Gastrocnemius medialis (tissue), 4 donors: ENCODE data around the gene SEC14L1. TPM values are rescaled to one million over a fixed set of nuclear protein-coding genes. Genes with fewer than 3 reads are reported as not detected.
"Not testable (repeated sequence)": the region's sequence is repeated elsewhere in the genome, so short reads cannot be mapped to it uniquely, and the experiment has no call there.

Source experiments
- ATAC-seq, 2 donors: fragments of 150-250 bp; one replicate each; pipeline ENCODE4 v1.9.1; 2016
- DNase-seq, 2 donors: peaks; one replicate each; pipeline ENCODE4 v3.0.0-alpha.2; 2019
- H3K27ac ChIP-seq, 4 donors: fragments of 200-600 bp; sonication (generic); 1 replicate in 1 of 4; 2 replicates in 3 of 4; pipeline ENCODE4 v1.5.1; 2016 to 2018; ENCODE audit warnings: mild to moderate bottlenecking in 2 of 4, moderate library complexity in 1 of 4
- H3K27me3 ChIP-seq, 3 donors: fragments of 200-600 bp; sonication (generic) in 2 of 3; 1 replicate in 1 of 3; 2 replicates in 2 of 3; pipeline versions ENCODE4 v1.5.1 to v1.6.0; 2016 to 2019; ENCODE audit warnings: mild to moderate bottlenecking in 1 of 3, moderate library complexity in 1 of 3
- H3K36me3 ChIP-seq, 2 donors: fragments of 200-600 bp; sonication (generic) in 1 of 2; one replicate each; pipeline ENCODE4 v1.5.1; 2017 to 2018
- H3K4me1 ChIP-seq, 2 donors: fragments of 200-600 bp; sonication (generic) in 1 of 2; one replicate each; pipeline ENCODE4 v1.5.1; 2016 to 2017; ENCODE audit warnings: mild to moderate bottlenecking in 2 of 2
- H3K4me3 ChIP-seq, 4 donors: fragments of 200-600 bp; sonication (generic) in 3 of 4; 1 replicate in 1 of 4; 2 replicates in 3 of 4; pipeline ENCODE4 v1.5.1; 2016 to 2019; ENCODE audit warnings: mild to moderate bottlenecking in 2 of 4
- H3K9me3 ChIP-seq, 3 donors: fragments of 200-600 bp; sonication (generic) in 2 of 3; 1 replicate in 1 of 3; 2 replicates in 2 of 3; pipeline ENCODE4 v1.5.1; 2016 to 2019
- POLR2A ChIP-seq, 2 donors: fragments of 450-650 bp; IDR thresholded peaks; one replicate each; pipeline ENCODE4 v1.6.1; 2017; ENCODE audit warnings: antibody characterized with exemption in 2 of 2, mild to moderate bottlenecking in 2 of 2, moderate library complexity in 2 of 2
- in situ Hi-C, 4 donors: fragments of 200-750 bp; cut with MboI; loops; one replicate each; pipeline versions ENCODE4 v1.15.0 to v1.8.0; 2017; ENCODE audit warnings: low sequenced_read_pairs in 4 of 4
- intact Hi-C: fragments of 100-400 bp; cut with DNase I; formaldehyde crosslinking; loops from one replicate; pipeline ENCODE4 v1.15.1; 2023; ENCODE audit warnings: low total_unique reads
- total RNA-seq, 4 donors: library from RNA; depleted of rRNA; stranded (reverse); fragments of >200 nt; gene quantifications; one replicate each; pipeline versions ENCODE4 v1.1.0 to v1.2.3, GENCODE V29; 2016
- TF ChIP-seq, protein P1 (sequence below), 5 experiments: fragments of 450-650 bp in 3 of 5; fragments of 200-600 bp in 2 of 5; sonication (generic) in 2 of 5; IDR thresholded peaks in 4 of 5; conservative IDR thresholded peaks in 1 of 5; 1 replicate in 4 of 5; 2 replicates in 1 of 5; pipeline ENCODE4 v1.5.1; 2016 to 2019; ENCODE audit warnings: antibody characterized with exemption in 5 of 5, mild to moderate bottlenecking in 3 of 5, moderate library complexity in 3 of 5

Gene SEC14L1
- total RNA-seq, 4 donors from 2014 or later, result 55.0 to 94.1 (median 73.7) TPM

DNA sequence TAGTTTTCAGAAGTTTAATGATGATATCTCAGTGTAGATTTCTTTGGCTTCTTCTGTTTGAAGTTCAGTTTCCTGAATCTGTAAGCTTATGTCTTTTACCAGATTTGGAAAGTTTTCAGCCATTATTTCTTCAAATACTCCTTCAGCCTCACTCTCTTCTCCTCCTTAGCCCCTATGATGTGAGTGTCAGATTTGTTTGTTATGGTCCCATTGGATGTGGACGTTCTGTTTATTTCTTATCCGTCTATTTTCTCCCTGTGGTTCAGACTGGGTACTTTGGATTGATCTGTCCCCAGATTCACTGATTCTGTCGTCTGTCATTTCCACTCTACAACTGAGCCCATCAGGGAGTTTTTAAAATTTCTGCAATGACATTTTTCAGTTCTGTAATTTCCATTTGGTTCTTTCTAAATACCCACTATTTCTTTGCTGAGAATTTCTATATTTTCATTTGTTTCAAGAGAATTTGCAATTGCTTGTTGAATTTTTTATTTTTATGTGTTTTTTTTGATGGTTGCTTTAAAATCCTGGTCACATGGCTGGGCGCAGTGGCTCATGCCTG lies 110.9 kb downstream of the SEC14L1 start:
- Histone ChIP-seq H3K36me3 (no peaks in the 10 kb centered on the region), H3K27me3 (no peaks in the 10 kb centered on the region), H3K9me3 (no peaks in the 10 kb centered on the region), H3K4me3 (no peak overlapping the region), H3K4me1 (peaks cover 1 to 7% of the 10 kb centered on the region in 2 donors), H3K27ac (no peak overlapping the region)
- intact Hi-C loops, result no loop called here
- TF ChIP-seq, protein P1, sequence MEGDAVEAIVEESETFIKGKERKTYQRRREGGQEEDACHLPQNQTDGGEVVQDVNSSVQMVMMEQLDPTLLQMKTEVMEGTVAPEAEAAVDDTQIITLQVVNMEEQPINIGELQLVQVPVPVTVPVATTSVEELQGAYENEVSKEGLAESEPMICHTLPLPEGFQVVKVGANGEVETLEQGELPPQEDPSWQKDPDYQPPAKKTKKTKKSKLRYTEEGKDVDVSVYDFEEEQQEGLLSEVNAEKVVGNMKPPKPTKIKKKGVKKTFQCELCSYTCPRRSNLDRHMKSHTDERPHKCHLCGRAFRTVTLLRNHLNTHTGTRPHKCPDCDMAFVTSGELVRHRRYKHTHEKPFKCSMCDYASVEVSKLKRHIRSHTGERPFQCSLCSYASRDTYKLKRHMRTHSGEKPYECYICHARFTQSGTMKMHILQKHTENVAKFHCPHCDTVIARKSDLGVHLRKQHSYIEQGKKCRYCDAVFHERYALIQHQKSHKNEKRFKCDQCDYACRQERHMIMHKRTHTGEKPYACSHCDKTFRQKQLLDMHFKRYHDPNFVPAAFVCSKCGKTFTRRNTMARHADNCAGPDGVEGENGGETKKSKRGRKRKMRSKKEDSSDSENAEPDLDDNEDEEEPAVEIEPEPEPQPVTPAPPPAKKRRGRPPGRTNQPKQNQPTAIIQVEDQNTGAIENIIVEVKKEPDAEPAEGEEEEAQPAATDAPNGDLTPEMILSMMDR (IDR thresholded peaks at IDR 0.05 in 4 of 5, conservative IDR thresholded peaks at IDR 0.05 in 1 of 5), result no peak
- no peak for TF ChIP-seq POLR2A (IDR thresholded peaks at IDR 0.05)
- in situ Hi-C loops, result loop anchor here in 2 of 4 donors (5.0 to 25.0 kb wide), 2 partner anchors 164 to 389 kb away; partner anchors contain the start of gene MGAT5B (in 2 of the 2)
- DNase-seq (no peak), ATAC-seq (no peak)

DNA sequence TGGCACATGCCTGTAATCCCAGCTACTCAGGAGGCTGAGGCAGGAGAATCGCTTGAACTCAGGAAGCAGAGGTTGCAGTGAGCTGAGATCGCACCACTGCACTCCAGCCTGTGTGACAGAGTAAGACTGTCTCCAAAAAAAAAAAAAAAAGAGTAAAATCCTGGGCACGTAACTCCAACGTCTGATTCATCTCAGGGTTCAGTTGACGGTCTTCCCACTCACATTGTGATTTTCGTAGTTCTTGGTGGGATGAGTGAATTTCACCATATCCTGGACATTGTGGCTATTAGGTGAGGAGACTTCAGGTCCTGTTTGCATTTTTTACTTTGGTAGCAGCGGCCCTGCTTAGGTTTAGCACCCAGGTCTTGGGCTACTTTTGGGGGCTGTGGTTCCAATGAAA lies 111.5 kb downstream of the SEC14L1 start:
- in situ Hi-C loops, result loop anchor here in 2 of 4 donors (5.0 to 25.0 kb wide), 2 partner anchors 165 to 390 kb away; partner anchors contain the start of gene MGAT5B (in 2 of the 2)
- H3K4me3 ChIP-seq, intact Hi-C loops, H3K4me1 ChIP-seq, H3K9me3 ChIP-seq, ATAC-seq, H3K27me3 ChIP-seq, H3K36me3 ChIP-seq, H3K27ac ChIP-seq, DNase-seq: not testable (repeated sequence)

DNA sequence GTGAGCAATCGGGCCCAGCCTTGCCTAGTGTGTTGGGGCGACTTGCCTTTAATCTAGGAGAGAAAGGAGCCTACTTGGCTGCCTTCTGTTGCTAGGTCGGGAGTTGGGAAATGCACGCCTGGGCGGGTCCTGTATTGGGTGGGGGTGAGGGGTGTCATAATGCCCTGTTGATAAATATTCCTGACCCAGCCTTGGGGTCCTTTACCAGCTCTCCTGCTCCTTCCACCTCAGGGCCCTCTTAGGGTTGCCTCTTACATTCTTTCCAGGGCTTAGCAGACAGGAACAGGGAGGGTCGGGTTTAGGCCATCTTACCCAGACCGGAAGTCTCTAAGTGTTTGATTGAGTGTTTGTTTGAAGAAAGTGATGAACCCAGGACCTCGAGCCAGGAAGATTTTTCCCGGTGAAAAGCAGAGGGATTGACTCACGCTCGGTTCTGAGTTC lies 112.9 kb downstream of the SEC14L1 start:
- DNase-seq (no peak), ATAC-seq (no peak)
- H3K27me3 ChIP-seq, result no peaks in the 10 kb centered on the region
- H3K36me3 ChIP-seq, result no peaks in the 10 kb centered on the region
- H3K9me3 ChIP-seq, result no peaks in the 10 kb centered on the region
- no peak overlapping the region for H3K4me3 ChIP-seq
- TF ChIP-seq, protein P1 (IDR thresholded peaks at IDR 0.05 in 4 of 5, conservative IDR thresholded peaks at IDR 0.05 in 1 of 5), result no peak
- no peak for TF ChIP-seq POLR2A (IDR thresholded peaks at IDR 0.05)
- in situ Hi-C loops (loop anchor here in 2 of 4 donors (5.0 to 25.0 kb wide), 2 partner anchors 166 to 391 kb away; partner anchors contain the start of gene MGAT5B (in 2 of the 2)), intact Hi-C loops (no loop called here)
- H3K27ac ChIP-seq, result no peak overlapping the region
- H3K4me1 ChIP-seq, result no peaks in the 10 kb centered on the region

DNA sequence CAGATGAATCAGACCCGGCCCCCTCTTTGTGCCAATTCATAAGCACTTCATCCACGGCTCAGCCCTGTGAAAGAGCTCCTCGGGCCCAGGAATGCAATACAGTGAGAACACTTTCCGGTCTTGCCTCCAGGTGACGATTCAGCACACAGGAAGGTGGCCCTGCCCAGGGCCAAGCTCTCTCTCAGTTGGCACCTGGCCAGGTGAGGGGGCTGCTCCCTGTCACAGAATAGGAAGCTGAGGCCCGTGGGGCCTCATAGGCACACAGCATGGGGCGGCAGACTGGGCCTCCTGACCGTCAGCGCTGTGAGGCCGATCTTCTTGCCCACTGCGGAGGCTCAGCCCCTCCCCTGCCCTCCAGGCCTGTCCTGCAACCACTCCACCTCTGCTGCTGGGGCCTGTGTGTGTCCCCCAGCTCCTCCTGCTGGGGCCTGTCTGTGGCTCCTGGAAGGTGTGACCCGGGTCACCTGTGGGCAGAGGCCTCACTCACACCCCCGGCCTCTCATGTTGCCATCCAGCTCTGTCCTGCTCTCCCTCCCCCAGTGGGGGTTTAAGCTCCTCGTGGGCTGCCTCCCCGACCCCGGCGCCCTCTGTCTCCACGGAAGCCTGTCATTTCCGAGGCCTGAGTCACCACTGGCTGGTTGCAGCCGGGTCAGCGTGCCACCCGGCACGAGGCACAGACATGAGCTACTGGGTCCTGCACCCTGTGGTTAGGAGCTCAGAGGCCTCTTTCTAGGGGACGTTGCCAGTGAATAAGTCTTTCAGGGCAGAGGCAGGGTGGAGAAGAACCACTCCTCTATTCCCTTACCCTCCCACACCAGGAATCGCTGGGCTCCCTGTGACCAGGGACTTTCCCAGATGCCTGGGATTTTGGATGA lies 114.4 kb downstream of the SEC14L1 start:
- intact Hi-C loops (no loop called here), in situ Hi-C loops (loop anchor here in 2 of 4 donors (5.0 to 25.0 kb wide), 2 partner anchors 168 to 393 kb away; partner anchors contain the start of gene MGAT5B (in 2 of the 2))
- Histone ChIP-seq H3K36me3 (no peaks in the 10 kb centered on the region), H3K27me3 (no peaks in the 10 kb centered on the region), H3K27ac (no peak overlapping the region), H3K9me3 (no peaks in the 10 kb centered on the region), H3K4me3 (no peak overlapping the region), H3K4me1 (no peaks in the 10 kb centered on the region)
- TF ChIP-seq POLR2A (IDR thresholded peaks at IDR 0.05), result no peak
- TF ChIP-seq, protein P1 (IDR thresholded peaks at IDR 0.05 in 4 of 5, conservative IDR thresholded peaks at IDR 0.05 in 1 of 5), result no peak
- DNase-seq (no peak), ATAC-seq (no peak)

DNA sequence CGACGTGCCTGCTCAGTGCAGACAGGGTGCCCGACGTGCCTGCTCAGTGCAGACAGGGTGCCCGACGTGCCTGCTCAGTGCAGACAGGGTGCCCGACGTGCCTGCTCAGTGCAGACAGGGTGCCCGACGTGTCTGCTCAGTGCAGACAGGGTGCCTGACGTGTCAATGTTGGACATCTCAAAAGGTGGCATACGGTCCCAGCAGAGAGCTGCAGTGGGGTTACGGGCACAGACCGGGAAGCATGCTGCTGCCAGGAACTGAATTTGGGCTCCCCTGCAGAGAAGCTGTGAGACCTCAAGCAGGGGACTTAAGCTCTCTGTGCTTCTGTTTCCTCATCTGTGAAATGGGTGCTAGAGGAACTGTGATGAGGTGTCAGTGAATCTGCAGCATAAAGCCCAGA lies 115.2 kb downstream of the SEC14L1 start:
- H3K9me3 ChIP-seq, DNase-seq, H3K4me1 ChIP-seq, H3K27ac ChIP-seq, ATAC-seq, H3K27me3 ChIP-seq, H3K36me3 ChIP-seq, intact Hi-C loops, H3K4me3 ChIP-seq: not testable (repeated sequence)
- in situ Hi-C loops, result loop anchor here in 2 of 4 donors (25.0 kb wide), 1 partner anchor 394 kb away; the partner anchor contains the start of gene MGAT5B (in 2 of the 2)
